SIG-M5 (cell line): ENCODE results near the gene PHACTR2.
"Not testable (repeated sequence)": the region's sequence is repeated elsewhere in the genome, so short reads cannot be mapped to it uniquely, and the experiment has no call there.

Experiments
- DNase-seq: peaks from one replicate; lab custom pipeline; 2025; lab: John Stamatoyannopoulos, UW

PHACTR2 gene

GRCh38 chr6:143864234-143864633 is 186.5 kb downstream of the PHACTR2 start, which contains the start of gene ZC2HC1B:
TSS of gene ZC2HC1B (plus strand) at chr6:143864474. CDS start at chr6:143864540, 66 bp downstream.
- DNase-seq, result no peak

DNA sequence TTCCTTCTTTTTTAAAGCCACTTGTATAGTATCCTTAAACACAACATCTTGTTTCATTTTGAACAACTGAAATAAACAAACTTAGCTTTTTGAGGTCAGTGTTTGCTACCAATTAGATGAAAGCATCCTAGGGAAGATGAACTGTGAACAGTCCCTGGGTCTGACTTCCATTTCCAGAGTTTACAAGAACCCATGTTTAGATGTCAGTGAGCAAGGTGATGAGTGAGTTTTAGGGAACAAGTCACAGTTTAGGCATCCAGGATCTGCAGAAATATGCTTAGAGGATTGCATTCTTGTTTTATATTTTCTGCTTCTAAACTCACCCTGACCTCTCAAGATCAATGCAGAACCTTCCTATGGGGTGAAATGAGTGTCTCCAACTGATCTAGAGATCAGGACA is 189.5 kb downstream of the PHACTR2 start:
- no peak for DNase-seq

DNA sequence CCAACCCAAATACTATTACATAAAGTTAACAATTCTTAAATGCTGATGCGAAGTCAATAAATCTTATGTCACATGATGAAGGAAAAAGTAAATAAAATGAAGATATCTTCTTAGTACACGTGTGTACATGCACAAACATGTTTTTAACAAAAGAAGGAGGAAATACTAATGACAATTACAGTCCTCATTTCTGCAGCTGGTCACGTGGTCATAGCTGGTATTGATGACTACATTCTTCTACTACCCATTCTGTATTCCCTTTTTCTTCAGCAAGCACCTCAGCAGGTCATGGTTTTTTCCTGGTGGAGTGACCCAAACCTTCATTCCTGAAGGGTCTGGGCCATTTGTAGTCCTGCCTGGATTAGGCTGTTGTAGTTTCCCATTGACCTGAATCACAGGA is 191.0 kb downstream of the PHACTR2 start:
- DNase-seq, result not testable (repeated sequence)

DNA sequence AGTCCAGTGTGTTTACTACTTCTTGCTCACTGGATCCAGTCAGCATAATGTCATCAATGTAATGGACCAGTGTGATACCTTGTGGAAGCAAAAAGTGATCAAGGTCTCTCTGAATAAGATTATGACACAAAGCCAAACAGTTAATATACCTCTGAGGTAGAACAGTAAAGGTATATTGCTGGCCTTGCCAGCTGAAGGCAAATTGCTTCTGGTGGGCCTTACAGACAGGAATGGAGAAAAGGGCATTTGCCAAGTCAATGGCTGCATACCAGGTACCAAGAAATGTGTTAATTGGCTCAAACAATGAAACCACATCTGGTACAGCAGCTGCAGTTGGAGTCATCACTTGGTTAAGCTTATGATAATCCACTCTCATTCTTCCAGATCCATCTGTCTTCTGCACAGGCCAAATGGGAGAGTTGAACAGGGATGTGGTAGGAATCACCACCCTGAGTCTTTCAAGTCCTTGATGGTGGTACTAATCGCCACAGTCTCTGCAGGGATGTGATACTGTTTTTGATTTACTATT is 193.5 kb downstream of the PHACTR2 start:
- not testable (repeated sequence) for DNase-seq

DNA sequence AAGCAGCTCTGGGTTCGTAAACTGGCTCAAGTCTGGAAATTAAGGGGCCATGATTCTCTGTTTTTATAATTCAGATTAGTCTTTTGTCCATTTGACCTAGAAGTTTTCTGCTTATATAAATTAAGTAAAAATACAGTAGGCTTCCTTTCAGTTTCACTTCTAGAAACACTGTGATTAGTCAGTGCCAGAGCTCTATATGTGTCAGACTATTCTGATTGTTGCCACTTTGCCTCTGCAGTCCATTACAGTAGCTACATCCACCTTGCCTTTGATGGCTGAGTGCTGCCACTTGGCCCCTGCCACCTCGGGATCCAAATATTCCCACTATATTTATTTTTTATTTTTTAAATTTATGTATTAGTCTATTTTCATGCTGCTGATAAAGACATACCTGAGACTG is 194.4 kb downstream of the PHACTR2 start:
- no peak for DNase-seq

- not testable (repeated sequence) for DNase-seq
Measured at GRCh38 chr6:143873600-143873999, 195.8 kb downstream of the PHACTR2 start.

- not testable (repeated sequence) for DNase-seq
Measured at GRCh38 chr6:143874503-143874902, 196.7 kb downstream of the PHACTR2 start.

GRCh38 chr6:143877584-143878271 is 200.0 kb downstream of the PHACTR2 start:
- DNase-seq, result no peak

DNA sequence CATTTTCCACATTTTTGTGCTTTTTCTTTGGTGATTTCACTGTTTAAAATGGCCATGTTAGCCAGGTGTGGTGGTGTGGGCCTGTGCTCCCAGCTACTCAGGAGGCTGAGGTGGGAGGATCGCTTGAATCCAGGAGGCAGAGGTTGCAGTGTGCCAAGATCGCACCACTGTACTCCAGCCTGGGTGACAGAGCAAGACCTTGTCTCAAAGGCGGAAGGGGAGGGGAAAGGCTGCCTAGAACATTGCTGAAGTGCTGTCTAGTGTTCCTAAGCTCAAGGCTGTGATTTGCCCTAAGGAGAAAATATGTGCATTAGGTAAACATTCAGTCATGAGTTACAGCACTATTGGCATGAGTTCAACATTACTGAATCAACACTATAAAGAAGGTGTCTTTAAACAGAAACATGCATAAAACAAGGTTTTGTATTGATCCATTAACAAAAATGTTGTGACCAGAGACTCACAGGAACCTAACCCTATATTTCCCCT is 200.6 kb downstream of the PHACTR2 start:
- no peak for DNase-seq

DNA sequence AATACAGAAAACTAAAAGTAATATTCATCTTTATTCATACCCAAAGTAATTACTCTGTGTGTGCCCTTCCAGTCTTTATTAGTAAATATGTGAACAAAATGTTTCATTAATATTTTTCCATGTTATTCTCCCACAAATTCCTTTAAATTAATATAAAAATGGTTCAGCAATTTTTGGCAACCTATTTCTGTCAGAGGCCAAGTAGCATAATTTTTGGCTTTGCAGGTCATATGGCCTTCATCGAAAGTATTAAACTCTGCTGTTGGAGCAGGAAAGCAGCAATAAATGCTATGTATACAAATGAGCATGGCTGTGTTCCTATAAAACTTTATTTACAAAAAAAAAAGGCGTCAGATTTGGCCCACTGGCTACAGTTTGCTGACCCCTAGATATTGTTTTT is 202.6 kb downstream of the PHACTR2 start:
- DNase-seq, result no peak
